ENCODE data around the gene CRTC2. TPM values are rescaled to one million over a fixed set of nuclear protein-coding genes. Genes with fewer than 3 reads are reported as not detected.
A peak's percentile ranks its signal among the peaks of the same experiment; 100 is the strongest.

CRTC2 gene
- total and polyA plus RNA-seq, 9 of the 15 experiments (the other 6 are each of a cell fraction or from before 2014, with no cell fraction given), result 2.7 to 26.4 (median 10.2) TPM

DNA sequence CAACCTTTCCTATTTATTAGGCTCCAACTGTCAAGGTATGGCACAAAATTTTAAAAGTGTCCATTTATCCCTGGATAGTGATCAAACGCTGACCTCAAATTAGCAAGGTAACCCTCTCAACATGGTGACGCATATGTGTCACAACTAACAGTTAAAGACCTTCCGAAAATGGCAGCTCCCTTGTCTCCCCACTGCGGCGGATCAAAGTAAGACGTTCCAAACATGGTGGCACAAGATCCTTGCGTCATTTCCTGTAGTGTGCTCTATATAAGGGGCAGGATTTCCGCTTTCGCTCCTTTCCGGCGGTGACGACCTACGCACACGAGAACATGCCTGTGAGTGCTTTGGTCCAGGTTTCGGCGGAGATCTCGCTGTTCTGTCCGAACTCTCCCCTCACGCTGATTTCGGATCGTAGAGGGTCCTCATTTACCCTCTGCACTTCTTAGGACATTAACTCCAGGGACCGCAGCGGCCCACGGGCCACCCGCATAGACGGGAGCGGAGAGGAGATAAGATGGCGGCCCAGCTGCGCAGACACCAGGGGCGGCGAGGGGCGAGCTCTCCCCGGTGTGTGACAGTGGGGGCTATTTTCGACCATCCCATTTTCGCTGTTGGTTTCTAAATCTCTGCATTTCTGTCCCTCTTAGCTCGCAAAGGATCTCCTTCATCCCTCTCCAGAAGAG, 32.2 kb upstream of the CRTC2 start, which contains the start of gene RPS27 (continued):
- TF ChIP-seq, protein P1, sequence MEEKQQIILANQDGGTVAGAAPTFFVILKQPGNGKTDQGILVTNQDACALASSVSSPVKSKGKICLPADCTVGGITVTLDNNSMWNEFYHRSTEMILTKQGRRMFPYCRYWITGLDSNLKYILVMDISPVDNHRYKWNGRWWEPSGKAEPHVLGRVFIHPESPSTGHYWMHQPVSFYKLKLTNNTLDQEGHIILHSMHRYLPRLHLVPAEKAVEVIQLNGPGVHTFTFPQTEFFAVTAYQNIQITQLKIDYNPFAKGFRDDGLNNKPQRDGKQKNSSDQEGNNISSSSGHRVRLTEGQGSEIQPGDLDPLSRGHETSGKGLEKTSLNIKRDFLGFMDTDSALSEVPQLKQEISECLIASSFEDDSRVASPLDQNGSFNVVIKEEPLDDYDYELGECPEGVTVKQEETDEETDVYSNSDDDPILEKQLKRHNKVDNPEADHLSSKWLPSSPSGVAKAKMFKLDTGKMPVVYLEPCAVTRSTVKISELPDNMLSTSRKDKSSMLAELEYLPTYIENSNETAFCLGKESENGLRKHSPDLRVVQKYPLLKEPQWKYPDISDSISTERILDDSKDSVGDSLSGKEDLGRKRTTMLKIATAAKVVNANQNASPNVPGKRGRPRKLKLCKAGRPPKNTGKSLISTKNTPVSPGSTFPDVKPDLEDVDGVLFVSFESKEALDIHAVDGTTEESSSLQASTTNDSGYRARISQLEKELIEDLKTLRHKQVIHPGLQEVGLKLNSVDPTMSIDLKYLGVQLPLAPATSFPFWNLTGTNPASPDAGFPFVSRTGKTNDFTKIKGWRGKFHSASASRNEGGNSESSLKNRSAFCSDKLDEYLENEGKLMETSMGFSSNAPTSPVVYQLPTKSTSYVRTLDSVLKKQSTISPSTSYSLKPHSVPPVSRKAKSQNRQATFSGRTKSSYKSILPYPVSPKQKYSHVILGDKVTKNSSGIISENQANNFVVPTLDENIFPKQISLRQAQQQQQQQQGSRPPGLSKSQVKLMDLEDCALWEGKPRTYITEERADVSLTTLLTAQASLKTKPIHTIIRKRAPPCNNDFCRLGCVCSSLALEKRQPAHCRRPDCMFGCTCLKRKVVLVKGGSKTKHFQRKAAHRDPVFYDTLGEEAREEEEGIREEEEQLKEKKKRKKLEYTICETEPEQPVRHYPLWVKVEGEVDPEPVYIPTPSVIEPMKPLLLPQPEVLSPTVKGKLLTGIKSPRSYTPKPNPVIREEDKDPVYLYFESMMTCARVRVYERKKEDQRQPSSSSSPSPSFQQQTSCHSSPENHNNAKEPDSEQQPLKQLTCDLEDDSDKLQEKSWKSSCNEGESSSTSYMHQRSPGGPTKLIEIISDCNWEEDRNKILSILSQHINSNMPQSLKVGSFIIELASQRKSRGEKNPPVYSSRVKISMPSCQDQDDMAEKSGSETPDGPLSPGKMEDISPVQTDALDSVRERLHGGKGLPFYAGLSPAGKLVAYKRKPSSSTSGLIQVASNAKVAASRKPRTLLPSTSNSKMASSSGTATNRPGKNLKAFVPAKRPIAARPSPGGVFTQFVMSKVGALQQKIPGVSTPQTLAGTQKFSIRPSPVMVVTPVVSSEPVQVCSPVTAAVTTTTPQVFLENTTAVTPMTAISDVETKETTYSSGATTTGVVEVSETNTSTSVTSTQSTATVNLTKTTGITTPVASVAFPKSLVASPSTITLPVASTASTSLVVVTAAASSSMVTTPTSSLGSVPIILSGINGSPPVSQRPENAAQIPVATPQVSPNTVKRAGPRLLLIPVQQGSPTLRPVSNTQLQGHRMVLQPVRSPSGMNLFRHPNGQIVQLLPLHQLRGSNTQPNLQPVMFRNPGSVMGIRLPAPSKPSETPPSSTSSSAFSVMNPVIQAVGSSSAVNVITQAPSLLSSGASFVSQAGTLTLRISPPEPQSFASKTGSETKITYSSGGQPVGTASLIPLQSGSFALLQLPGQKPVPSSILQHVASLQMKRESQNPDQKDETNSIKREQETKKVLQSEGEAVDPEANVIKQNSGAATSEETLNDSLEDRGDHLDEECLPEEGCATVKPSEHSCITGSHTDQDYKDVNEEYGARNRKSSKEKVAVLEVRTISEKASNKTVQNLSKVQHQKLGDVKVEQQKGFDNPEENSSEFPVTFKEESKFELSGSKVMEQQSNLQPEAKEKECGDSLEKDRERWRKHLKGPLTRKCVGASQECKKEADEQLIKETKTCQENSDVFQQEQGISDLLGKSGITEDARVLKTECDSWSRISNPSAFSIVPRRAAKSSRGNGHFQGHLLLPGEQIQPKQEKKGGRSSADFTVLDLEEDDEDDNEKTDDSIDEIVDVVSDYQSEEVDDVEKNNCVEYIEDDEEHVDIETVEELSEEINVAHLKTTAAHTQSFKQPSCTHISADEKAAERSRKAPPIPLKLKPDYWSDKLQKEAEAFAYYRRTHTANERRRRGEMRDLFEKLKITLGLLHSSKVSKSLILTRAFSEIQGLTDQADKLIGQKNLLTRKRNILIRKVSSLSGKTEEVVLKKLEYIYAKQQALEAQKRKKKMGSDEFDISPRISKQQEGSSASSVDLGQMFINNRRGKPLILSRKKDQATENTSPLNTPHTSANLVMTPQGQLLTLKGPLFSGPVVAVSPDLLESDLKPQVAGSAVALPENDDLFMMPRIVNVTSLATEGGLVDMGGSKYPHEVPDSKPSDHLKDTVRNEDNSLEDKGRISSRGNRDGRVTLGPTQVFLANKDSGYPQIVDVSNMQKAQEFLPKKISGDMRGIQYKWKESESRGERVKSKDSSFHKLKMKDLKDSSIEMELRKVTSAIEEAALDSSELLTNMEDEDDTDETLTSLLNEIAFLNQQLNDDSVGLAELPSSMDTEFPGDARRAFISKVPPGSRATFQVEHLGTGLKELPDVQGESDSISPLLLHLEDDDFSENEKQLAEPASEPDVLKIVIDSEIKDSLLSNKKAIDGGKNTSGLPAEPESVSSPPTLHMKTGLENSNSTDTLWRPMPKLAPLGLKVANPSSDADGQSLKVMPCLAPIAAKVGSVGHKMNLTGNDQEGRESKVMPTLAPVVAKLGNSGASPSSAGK (IDR thresholded peaks at IDR 0.05), result no peak; the same call in 1 of the 2 replicates
- TF ChIP-seq ZFP36 (IDR thresholded peaks at IDR 0.05; ENCODE audit: low read depth, low read length, partially characterized antibody) (no peak), PML (IDR thresholded peaks at IDR 0.05; ENCODE audit: low read length) (peak; percentile 98), CBFA2T3 (IDR thresholded peaks at IDR 0.05) (0 out of 2 replicates have a peak, but pooled peaks have one; percentile 2), ZNF384 (IDR thresholded peaks at IDR 0.05; ENCODE audit: low read depth, low read length) (no peak), CBX3 (IDR thresholded peaks at IDR 0.05; ENCODE audit: borderline replicate concordance in 1 of 2, low read length in 2 of 2) (peak in 1 of 2 experiments; percentile 80; a peak in 1 of 3 replicates)
- TF ChIP-seq, protein P2, sequence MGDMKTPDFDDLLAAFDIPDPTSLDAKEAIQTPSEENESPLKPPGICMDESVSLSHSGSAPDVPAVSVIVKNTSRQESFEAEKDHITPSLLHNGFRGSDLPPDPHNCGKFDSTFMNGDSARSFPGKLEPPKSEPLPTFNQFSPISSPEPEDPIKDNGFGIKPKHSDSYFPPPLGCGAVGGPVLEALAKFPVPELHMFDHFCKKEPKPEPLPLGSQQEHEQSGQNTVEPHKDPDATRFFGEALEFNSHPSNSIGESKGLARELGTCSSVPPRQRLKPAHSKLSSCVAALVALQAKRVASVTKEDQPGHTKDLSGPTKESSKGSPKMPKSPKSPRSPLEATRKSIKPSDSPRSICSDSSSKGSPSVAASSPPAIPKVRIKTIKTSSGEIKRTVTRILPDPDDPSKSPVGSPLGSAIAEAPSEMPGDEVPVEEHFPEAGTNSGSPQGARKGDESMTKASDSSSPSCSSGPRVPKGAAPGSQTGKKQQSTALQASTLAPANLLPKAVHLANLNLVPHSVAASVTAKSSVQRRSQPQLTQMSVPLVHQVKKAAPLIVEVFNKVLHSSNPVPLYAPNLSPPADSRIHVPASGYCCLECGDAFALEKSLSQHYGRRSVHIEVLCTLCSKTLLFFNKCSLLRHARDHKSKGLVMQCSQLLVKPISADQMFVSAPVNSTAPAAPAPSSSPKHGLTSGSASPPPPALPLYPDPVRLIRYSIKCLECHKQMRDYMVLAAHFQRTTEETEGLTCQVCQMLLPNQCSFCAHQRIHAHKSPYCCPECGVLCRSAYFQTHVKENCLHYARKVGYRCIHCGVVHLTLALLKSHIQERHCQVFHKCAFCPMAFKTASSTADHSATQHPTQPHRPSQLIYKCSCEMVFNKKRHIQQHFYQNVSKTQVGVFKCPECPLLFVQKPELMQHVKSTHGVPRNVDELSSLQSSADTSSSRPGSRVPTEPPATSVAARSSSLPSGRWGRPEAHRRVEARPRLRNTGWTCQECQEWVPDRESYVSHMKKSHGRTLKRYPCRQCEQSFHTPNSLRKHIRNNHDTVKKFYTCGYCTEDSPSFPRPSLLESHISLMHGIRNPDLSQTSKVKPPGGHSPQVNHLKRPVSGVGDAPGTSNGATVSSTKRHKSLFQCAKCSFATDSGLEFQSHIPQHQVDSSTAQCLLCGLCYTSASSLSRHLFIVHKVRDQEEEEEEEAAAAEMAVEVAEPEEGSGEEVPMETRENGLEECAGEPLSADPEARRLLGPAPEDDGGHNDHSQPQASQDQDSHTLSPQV (IDR thresholded peaks at IDR 0.05), result peak; percentile 75
- TF ChIP-seq, protein P3, sequence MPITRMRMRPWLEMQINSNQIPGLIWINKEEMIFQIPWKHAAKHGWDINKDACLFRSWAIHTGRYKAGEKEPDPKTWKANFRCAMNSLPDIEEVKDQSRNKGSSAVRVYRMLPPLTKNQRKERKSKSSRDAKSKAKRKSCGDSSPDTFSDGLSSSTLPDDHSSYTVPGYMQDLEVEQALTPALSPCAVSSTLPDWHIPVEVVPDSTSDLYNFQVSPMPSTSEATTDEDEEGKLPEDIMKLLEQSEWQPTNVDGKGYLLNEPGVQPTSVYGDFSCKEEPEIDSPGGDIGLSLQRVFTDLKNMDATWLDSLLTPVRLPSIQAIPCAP (CRISPR knock-in tag; IDR thresholded peaks at IDR 0.05; ENCODE audit: borderline replicate concordance), result no peak; the same call in 1 of the 2 replicates

Data from K562 (cell line).